ENCODE results near the gene CWC27.

- no peak for TF ChIP-seq POLR2AphosphoS5 (IDR thresholded peaks at IDR 0.05)
- no peak for TF ChIP-seq CTCF (IDR thresholded peaks at IDR 0.05 in 8 of 11, conservative IDR thresholded peaks at IDR 0.05 in 3 of 11)
- no peak for TF ChIP-seq POLR2A (IDR thresholded peaks at IDR 0.05)
Measured at GRCh38 chr5:64880821-64881220, 112.1 kb downstream of the CWC27 start.

Measured in spleen (tissue), 7 donors.